WI38 (cell line): ENCODE data around the gene ARFRP1.

ENCODE experiments used
- H3K4me3 ChIP-seq: 2 replicates; pipeline ENCODE4 v1.5.1; 2011; ENCODE audit warnings: low read depth, mild to moderate bottlenecking, control low read depth, low read length
- CTCF ChIP-seq: IDR thresholded peaks from 2 replicates; pipeline ENCODE4 v1.5.1; 2012; ENCODE audit warnings: low read depth, mild to moderate bottlenecking, control low read depth, low read length

Gene ARFRP1

GRCh38 chr20:63751471-63752271 is 43.9 kb upstream of the ARFRP1 start:
- TF ChIP-seq CTCF: no peak
- no peak overlapping the region for H3K4me3 ChIP-seq

GRCh38 chr20:63750807-63751470 is 43.2 kb upstream of the ARFRP1 start:
- TF ChIP-seq CTCF: no peak
- H3K4me3 ChIP-seq: no peak overlapping the region

GRCh38 chr20:63749597-63750508 is 42.1 kb upstream of the ARFRP1 start:
- TF ChIP-seq CTCF: no peak
- H3K4me3 ChIP-seq: no peak overlapping the region

- TF ChIP-seq CTCF: no peak
- no peak overlapping the region for H3K4me3 ChIP-seq
Observed at GRCh38 chr20:63748934-63749270, 41.1 kb upstream of the ARFRP1 start.

- TF ChIP-seq CTCF: no peak
Observed at GRCh38 chr20:63748070-63748933, 40.5 kb upstream of the ARFRP1 start.

GRCh38 chr20:63747622-63748069 is 39.9 kb upstream of the ARFRP1 start:
- H3K4me3 ChIP-seq: no peak overlapping the region
- no peak for TF ChIP-seq CTCF

More at GRCh38 chr20:63748070-63748933, 40.5 kb upstream of the ARFRP1 start:
- H3K4me3 ChIP-seq: no peak overlapping the region
